Anterior cingulate cortex (tissue), 58 donors: ENCODE measurements around the gene DNAAF1.
"Not testable (repeated sequence)": the region's sequence is repeated elsewhere in the genome, so short reads cannot be mapped to it uniquely, and the experiment has no call there.

Source experiments
- DNase-seq, 58 donors: peaks; one replicate each; lab custom pipeline; 2025; lab: John Stamatoyannopoulos, UW

Gene DNAAF1

DNA sequence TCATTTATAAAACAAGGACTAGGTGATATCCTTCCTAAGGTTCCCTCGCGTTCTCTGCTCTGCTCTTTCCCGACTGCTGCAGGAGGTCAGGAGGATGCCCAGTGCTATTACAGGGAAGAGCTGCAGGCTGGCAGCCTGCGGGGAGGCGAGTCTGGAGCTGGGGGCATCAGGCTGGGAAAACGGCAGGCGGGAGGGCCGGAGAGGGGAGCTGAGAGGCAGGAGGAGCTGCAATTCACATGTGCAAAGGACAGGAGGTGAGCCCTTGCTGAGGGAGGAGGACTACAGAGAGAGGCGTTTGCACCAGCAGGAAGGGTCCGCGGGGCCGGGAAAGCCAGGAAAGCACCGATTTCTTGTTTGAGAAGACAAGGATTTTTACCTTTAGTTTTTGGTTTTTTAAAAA lies 54.0 kb downstream of the DNAAF1 start:
- no peak for DNase-seq

DNA sequence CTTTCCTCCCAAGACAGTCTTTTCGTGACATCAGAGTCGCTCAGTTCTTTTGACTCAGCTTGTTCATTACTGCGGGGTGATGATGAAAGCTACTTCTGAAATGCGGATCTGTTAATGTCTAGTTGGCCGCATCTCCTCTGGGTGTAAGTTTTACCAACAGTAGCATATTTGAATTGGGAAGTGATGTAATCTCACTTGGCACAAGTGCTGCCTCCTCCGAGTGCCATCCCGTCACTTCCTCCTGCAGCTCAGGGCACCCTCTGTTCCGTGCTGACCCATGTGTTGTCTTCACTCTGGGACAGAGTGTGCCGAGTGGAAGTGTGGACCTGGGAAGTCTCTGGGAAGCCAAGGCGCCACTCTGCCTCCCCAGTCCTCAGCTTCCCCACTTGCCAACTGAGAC lies 54.8 kb downstream of the DNAAF1 start:
- peak in 31 of 58 donors; percentile 10 to 87 (median 36) for DNase-seq

DNA sequence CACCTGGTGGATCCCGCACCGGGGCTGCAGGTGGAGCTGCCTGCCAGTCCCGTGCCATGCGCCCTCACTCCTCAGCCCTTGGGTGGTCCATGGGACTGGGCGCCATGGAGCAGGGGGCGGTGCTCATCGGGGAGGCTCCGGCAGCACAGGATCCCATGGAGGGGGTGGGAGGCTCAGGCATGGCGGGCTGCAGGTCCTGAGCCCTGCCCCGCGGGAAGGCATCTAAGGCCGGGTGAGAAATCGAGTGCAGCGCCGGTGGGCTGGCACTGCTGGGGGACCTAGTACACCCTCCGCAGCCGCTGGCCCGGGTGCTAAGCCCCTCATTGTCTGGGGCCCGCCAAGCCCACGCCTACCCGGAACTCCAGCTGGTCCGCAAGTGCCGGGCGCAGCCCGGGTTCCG lies 59.4 kb downstream of the DNAAF1 start:
- DNase-seq: not testable (repeated sequence)

DNA sequence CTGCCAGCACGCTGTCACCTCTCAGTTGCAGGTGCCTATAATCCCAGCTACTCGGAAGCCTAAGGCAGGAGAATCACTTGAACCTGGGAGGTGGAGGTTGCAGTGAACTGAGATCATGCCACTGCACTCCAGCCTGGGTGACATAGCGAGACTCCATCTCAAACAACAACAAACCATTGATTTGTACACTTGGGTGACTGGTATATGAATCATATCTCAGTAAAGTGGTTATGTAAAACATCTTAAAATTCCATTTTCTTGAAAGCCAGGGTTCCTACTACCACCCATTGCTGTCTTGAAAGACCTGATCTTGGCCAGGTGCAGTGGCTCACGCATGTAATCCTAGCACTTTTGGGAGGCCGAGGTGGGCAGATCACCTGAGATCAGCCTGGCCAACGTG lies 60.0 kb downstream of the DNAAF1 start:
- not testable (repeated sequence) for DNase-seq

DNA sequence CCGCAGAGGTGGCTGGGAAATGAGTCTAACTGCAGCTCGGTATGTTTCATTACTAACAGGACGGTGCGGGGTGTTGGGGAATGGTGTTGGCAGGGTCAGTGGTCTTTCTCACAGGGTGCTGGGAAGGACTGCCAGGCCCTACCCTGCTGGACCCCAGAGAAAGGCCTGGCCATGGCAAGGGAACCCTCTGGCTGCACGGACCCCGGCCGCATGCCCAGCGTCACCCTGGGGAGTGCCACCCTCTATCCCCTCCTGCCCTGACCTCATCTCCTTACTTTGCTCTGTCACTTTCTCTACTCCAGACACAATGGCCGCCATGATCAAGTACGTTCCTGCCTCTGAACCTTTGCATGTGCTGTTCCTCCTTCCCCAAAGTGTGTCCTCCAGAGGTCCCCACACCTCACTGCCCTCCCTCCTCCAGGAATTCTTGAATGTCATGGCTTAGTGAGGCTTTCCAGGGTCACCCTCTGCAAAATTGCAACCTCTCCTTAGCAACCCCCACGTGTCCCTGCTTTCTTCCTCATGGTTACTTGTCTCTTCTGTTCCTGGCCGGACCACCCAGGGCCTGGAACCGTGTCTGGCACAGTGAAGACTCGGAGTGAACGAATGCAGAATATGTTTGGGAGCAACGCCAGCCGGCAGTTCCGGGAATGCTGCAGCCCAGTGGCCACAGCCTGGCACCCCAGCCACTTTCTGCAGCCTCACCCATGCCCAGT lies 61.0 kb downstream of the DNAAF1 start:
- no peak for DNase-seq

DNA sequence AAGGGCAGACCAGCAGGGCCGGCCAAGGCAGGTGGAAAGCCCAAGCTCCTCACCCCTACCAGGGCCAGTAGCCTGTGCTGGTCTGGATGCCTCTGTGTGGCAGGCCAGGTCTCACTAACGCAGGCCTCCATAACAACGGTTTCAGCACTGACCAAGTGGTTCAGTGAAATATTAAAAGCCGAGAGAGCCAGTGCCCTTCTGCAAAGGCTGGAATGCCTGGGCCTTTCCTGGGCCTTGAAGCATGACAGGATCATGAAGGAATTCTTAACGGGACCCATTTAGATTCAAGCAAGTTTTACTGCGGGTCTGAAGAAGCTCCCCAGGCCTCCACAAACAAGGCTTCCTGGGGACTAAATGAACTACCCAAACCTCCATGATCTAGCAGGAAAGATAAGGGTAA lies 62.1 kb downstream of the DNAAF1 start:
- DNase-seq: no peak

DNA sequence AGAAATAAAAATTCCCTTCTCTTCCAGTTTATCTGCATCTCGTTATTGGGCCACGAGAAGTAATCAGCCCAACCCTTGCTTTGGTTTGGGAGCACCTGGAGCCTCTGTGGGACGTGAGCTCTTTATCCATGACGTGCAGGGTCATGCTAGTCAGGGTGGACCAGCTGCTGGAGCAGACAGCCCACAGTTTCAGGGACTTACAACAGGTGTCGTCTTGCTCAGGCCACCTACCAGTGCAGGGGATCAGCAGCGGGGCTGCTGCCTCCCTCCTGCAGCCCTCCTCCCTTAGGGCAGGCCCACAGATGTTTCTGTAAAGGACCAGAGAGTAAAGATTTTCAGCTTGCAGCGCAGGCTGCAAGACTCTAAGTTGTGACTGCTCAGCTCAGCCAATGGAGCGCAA lies 62.8 kb downstream of the DNAAF1 start:
- DNase-seq: no peak

DNA sequence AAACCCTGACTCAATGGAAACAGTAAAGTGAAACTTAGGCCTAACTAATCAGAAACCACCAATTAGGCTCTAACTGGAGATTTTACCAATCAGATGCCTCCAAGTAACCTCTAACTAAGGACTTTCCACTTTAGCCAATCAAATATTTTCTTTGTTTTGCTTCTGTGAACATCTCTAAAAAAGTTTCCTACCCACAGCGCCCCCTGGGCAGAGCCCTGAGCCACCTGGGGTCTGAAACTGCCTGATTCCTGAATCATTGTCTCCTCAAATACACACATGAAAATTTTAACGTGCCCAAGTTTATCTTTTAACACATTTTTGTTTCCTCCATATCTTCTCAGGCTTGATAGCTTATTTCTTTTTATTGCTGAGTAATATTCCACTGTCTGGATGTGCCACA lies 64.9 kb downstream of the DNAAF1 start:
- no peak for DNase-seq

DNA sequence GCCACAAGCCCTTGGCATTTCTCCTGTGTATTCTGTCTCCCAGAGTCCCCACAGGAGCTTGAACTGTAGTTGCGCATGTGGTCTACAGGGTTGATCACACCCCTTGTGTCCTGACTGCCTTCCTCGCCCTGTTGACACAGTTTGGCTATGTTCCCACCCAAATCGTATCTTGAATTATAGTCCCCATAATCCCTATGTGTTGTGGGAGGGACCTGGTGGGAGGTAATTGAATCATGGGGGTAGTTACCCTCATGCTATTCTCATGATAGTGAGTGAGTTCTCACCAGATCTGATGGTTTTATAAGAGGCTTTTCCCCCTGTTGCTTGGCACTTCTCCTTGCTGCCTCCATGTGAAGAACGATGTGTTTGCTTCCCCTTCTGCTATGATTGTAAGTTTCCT lies 67.0 kb downstream of the DNAAF1 start:
- DNase-seq: no peak

DNA sequence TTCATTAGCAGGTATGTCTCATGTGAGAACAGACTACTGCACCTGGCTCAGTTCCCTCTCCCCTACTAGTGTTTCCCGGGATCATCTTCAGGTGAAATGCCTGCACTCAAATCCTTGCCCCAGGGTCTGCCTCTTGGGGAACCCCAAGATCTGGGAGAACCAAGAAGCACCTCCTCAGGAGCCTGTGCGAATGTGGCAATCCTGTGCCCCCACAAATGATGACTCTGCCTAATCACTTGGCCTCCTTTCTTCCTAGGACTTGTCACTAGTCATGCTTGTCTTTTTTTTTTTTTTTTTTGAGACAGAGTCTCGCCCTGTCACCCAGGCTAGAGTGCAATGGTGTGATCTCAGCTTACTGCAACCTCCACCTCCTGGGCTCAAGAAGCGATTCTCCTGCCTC lies 67.5 kb downstream of the DNAAF1 start:
- DNase-seq: no peak

DNA sequence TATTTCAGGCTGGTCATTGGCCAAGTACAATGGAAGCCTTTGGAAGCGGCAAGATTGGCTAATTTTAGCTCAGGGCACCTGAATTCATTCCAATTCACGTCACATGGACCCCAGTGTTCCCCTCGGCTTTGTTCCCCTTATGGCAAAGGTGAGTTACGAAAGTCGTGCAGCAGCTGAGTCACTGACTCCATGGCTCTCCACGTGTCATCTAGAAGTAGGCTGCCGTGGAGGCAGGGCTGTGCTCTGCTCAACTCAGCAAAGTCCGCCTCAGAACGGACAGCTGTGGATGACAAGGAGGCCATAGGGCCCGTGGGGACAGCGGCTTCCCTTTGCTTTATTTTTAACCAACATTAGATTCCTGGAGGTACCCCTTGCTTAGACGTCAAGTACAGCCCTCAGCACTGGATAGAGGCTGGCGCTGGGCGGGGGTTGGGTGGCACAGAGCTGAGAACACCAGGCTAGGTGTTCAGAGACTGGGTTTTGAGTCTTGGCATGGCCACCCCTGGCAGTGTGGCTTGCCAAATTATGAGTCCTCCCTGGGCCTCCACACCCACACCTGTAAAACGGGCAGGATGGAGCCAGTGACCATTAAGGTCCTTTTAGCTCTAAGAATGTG lies 69.5 kb downstream of the DNAAF1 start:
- no peak for DNase-seq

DNA sequence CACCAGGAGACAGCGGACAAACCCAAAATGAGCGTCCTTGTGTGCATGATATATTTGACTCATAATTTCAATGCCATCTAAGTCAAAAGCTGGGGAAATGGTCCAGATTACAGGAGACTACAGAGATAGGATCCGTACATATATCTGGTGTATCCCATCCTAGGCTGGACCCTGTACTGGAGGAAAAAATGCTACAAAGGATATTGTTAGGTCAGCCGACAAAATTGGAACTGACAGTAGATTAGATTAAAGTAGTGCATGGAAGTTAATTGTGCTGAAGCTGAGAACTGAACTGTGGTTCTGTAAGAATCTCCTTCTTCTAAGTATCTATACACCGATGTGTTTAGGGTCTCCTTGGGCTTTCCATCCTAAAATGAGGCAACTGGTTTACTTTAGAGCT lies 70.4 kb downstream of the DNAAF1 start:
- no peak for DNase-seq

DNA sequence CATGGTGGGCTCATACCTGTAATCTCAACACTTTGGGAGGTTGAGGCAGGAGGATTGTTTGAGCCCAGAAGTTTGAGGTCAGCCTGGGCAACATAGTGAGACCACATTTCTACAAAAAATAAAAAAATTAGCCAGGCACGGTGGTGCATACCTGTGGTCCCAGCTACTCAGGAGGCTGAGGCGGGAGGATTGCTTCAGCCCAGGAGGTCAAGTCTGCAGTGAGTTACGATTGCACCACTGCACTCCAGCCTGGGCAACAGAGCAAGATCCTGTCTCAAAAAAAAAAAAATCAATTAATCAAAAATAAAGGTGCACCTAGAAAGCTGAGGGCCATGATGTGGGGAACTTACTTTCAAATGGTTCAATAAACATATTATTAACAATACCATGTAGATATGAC lies 71.0 kb downstream of the DNAAF1 start:
- DNase-seq: not testable (repeated sequence)

DNA sequence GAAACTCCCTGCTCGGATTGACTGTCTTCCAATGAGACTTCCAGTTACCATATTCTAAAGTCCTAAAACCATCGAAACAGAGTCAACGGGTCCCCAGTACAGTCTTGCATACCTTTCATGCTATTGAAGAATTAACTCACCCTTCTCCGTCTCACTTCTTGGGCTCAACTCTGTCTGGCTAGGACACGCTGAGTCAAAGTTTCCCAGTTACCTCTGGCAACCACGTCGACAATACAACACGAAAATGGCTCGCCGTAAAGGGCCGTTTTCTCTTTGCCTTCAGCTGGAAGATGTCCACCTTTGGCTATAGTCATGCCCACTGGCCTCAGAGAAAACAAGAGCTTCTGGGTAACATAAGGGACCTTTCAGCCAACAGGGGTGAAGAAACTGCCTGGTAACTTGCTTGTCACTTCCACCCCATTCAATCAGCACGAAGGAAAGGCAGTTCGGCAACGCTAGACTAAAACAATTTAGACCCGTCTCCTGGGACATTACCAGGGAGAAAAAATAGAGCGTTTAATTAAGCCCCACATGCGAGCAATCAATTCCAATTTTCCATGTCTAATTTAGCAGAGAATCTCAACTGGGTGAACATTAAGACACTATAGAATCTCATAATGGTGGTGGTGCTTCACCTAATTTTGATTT lies 73.2 kb downstream of the DNAAF1 start:
- DNase-seq: no peak

DNA sequence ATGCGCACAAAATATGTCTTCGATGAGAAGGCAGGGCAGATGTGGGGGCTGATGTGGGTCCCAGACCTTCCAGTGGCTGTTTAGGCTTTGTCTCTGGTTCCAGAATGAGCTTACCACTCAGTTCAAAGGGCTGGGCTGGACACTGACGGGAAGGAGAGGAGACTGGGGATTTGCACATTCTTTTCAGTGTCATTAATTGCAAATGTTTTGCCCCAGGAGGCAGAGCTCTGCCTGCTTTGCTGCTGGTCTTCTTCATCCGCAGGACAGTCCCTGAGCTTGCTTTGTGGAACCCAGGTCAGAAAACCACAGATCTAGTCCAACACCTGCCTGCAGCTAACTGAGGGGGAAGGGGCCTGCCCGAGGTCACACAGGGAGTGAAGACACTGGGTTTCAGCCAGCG lies 73.8 kb downstream of the DNAAF1 start:
- no peak for DNase-seq

DNA sequence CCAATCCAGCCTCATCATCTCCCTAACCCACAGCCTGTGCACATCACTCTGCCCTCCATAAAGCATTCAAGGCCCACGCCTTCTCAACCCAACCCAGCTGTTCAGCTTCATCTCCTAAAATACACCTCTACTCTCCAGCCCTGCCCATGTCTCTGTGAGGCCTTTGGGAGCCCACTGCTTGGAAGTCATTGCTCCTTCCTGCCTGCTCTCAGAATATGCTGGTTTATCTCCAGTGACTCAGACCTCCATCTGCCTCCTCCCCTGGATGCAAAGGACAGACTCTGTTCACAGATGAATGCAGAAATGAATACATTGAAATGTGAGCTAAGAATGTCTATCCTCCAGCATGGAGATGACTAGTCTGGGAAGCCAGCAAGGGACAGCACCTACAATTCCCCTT lies 75.7 kb downstream of the DNAAF1 start:
- DNase-seq: peak in 9 of 58 donors; percentile 4 to 44 (median 11)

DNA sequence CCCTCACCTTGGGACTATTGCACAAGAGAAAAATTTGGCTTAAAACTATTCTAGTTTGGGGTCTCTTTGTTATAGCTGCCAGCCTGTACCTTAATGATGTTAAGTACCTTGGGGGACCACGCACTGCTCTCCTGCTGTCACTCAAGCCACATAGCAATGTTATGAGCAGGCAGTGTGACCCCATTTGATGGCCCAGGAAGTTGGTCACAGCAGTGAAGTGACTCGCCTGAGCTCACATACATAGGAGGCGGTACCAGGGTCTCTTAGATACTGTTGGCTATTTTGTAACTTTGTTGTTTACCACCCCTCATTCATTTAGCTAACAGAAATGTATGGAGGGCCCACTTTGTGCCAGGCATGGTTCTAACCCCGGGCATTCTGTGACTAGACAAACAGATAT lies 78.3 kb downstream of the DNAAF1 start:
- DNase-seq: no peak

DNA sequence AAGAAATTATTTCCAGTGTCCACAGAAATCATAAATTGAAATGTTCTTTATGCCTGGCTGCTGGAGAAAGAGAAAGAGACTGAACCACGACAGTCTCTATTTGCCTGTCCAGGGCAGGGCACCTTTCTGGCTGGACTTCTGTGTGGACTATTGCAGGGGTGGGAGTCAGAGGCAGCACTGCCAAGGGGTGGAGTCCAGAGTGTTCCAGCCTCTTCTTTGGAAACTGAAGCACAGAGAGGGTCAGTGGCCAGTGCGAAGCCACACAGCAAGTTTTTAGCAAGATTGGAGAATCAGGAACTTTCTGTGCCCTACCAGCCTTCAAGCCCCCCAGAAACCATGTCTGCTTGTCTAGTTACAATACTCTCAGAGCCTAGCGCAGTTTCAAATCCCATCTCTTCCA lies 79.4 kb downstream of the DNAAF1 start:
- DNase-seq: no peak

DNA sequence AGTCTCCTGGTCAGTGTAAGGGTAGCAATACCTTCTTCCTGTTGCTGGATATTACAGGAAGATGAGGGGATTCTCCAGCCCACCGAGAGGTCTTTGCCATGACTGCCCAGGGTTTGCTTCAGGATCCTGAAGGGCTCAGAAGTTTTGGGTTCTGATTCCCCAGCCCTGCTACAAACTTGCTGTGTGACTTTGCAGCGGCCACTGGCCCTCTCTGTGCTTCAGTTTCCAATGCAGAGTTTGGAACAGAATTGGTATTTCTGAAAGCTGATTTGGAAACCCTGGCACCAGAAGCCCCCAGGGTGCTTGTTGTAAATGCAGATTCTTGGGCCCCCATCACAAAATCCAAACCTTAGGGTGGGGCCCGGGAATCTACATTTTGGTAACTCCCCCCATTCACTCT lies 80.0 kb downstream of the DNAAF1 start:
- DNase-seq: no peak

DNA sequence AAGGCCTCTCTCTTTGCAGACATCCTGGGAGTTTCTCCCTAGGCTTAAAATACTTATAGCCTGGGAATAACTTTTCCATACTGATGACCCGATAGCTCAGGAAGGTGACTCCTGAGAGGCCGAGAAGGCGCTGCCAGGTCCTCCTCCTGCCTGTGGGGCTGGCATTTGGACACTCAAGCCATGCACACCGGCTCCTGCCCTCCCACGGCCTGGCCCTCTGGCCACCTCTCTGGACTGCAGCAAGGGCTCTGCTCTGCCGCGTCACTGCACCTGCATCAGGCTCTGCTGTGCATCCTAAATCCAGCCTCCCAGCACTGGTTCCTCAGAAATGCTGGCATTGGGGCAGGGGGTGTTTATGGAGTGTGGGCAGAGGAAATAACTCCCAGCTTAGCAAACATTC lies 80.5 kb downstream of the DNAAF1 start:
- DNase-seq: no peak

DNA sequence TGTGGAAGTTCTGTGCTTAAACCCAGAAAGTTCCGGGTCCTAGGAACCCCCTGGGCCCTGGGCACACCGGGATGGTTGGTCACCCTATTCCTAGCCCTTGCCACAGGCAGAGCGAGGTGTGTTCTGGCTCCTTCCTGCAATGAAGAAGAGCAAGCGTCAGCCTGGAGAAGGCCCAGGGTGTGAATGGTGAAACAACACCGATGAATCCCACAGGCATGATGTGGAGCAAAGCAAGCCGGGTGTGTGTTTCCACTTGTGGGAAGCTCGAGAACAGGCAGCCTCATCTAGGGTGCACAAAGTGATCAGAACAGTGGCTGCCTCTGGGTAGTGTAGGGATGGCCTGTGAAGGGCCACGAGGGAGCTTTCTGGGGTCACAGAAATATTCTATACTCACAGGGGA lies 80.9 kb downstream of the DNAAF1 start:
- DNase-seq: no peak
